ENCODE data around the gene HDAC9. TPM values are rescaled to one million over a fixed set of nuclear protein-coding genes. Genes with fewer than 3 reads are reported as not detected.

The HDAC9 gene
- total RNA-seq, 2 donors from 2014 or later: 4.9 to 12.9 TPM

DNA sequence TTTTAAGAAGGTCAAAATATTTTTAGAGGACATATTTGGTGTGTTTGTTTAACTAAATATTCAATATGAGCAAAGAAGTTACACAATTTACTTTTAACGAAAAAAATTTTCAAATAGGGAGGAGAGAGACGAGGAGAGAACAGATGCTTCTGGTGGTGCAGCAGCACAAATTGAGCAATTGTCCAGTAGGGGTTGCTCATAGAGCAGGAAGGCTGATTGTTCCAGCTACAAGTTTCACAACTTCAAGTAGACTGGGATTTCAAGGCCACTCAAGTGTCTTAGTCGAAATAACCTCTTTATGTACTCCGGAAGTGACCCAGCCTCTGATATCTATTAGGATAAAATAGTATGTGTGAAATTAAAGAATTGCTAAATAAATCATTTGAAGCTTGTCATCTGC is 197.9 kb downstream of the HDAC9 start:
- no peaks in the 10 kb centered on the region for H3K4me1 ChIP-seq
- H3K9me3 ChIP-seq: no peaks in the 10 kb centered on the region
- no peak overlapping the region for H3K4me3 ChIP-seq
- intact Hi-C loops (cut with DNase I): no loop called here
- no peak overlapping the region for H3K27ac ChIP-seq
- TF ChIP-seq, protein P1, sequence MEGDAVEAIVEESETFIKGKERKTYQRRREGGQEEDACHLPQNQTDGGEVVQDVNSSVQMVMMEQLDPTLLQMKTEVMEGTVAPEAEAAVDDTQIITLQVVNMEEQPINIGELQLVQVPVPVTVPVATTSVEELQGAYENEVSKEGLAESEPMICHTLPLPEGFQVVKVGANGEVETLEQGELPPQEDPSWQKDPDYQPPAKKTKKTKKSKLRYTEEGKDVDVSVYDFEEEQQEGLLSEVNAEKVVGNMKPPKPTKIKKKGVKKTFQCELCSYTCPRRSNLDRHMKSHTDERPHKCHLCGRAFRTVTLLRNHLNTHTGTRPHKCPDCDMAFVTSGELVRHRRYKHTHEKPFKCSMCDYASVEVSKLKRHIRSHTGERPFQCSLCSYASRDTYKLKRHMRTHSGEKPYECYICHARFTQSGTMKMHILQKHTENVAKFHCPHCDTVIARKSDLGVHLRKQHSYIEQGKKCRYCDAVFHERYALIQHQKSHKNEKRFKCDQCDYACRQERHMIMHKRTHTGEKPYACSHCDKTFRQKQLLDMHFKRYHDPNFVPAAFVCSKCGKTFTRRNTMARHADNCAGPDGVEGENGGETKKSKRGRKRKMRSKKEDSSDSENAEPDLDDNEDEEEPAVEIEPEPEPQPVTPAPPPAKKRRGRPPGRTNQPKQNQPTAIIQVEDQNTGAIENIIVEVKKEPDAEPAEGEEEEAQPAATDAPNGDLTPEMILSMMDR (IDR thresholded peaks at IDR 0.05): peak in 3 of 7 experiments; percentile 15 to 33 (median 32)
- no peak for TF ChIP-seq POLR2A (IDR thresholded peaks at IDR 0.05)
- 17% methylated on average over 4 of the region's 4 CpGs for WGBS, 2 donors
- peak in 1 of 4 donors; percentile 20 for DNase-seq
- H3K36me3 ChIP-seq (replicated peaks in 1 of 2; ENCODE audit: insufficient read depth in 1 of 2, low read depth in 2 of 2): no peaks in the 10 kb centered on the region
- peak; percentile 64 for ATAC-seq
- no peaks in the 10 kb centered on the region for H3K27me3 ChIP-seq

DNA sequence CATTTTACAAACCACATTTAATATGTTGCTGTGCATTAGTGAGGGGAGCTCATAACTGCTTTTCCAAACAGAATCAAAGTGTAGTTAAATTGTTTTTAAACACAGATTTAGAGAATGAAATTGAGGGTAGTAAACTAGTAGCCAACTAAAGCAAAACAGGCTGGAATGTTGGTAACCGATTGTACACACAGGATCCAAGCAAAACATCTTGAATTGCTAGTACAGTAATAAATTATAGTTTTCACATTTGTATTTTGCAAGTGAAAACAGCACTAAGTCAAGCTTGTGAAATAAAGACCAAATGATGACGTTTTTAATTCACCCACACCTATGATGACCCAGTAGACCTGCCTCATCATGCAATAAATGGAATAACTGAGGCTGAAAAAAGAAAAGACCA is 198.3 kb downstream of the HDAC9 start:
- no peak for ATAC-seq
- intact Hi-C loops (cut with DNase I): no loop called here
- H3K4me3 ChIP-seq: no peak overlapping the region
- no peaks in the 10 kb centered on the region for H3K9me3 ChIP-seq
- H3K36me3 ChIP-seq (replicated peaks in 1 of 2; ENCODE audit: insufficient read depth in 1 of 2, low read depth in 2 of 2): no peaks in the 10 kb centered on the region
- H3K4me1 ChIP-seq: no peaks in the 10 kb centered on the region
- H3K27me3 ChIP-seq: no peaks in the 10 kb centered on the region
- TF ChIP-seq, protein P1 (IDR thresholded peaks at IDR 0.05): no peak
- no peak for TF ChIP-seq POLR2A (IDR thresholded peaks at IDR 0.05)
- WGBS, 2 donors: 51 to 52% methylated on average over 2 of the region's 2 CpGs
- DNase-seq: no peak
- no peak overlapping the region for H3K27ac ChIP-seq

DNA sequence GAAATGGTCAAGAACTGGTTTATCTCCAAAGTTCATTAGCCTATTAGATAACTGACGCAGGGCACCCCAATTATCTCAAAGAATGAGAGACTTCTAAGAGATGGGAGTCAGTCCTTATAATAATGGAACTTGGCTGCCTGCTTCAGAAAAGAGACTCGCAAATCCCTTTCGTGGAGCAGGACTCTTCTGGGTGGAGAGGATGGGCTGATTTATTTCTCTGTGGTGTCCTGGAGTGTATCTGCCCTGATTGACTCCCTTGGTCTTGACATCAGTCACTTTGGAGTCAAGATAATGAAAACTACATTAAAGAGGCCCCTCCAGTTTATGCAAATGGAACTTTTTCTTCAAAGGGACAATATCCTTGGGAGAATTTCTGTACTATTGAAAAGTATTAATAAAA is 198.9 kb downstream of the HDAC9 start:
- Histone ChIP-seq H3K27me3 (no peaks in the 10 kb centered on the region), H3K4me1 (no peaks in the 10 kb centered on the region), H3K4me3 (no peak overlapping the region), H3K9me3 (no peaks in the 10 kb centered on the region), H3K27ac (no peak overlapping the region), H3K36me3 (replicated peaks in 1 of 2; ENCODE audit: insufficient read depth in 1 of 2, low read depth in 2 of 2) (no peaks in the 10 kb centered on the region)
- DNase-seq (no peak), ATAC-seq (no peak)
- intact Hi-C loops (cut with DNase I): no loop called here
- 64 to 75% methylated on average over 3 of the region's 3 CpGs for WGBS, 2 donors
- TF ChIP-seq, protein P1 (IDR thresholded peaks at IDR 0.05): no peak
- no peak for TF ChIP-seq POLR2A (IDR thresholded peaks at IDR 0.05)

DNA sequence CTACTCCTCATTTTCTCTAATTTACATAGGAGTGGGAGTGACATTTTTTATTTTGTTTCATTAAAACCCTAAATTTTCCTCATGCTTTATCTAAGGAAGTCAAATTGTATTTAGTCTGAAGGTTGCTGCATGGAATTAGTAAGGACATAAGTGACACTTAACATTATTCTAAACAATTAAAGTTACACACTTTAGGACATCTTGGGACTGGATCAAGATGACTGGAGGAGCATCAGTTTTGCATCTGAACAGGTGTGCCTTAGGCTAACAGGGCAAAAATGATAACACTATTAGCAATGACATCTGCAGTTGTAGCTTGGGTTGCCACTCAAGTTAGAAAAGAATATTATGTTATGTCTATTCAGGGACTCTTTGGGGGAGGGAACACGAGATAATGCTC is 199.4 kb downstream of the HDAC9 start:
- TF ChIP-seq, protein P1 (IDR thresholded peaks at IDR 0.05): no peak
- no peak for TF ChIP-seq POLR2A (IDR thresholded peaks at IDR 0.05)
- intact Hi-C loops (cut with DNase I): no loop called here
- no peak for DNase-seq
- Histone ChIP-seq H3K27ac (no peak overlapping the region), H3K4me3 (no peak overlapping the region), H3K4me1 (no peaks in the 10 kb centered on the region), H3K9me3 (no peaks in the 10 kb centered on the region), H3K27me3 (no peaks in the 10 kb centered on the region), H3K36me3 (replicated peaks in 1 of 2; ENCODE audit: insufficient read depth in 1 of 2, low read depth in 2 of 2) (no peaks in the 10 kb centered on the region)
- ATAC-seq: no peak
- 43 to 52% methylated on average over 1 of the region's 1 CpG for WGBS, 2 donors

DNA sequence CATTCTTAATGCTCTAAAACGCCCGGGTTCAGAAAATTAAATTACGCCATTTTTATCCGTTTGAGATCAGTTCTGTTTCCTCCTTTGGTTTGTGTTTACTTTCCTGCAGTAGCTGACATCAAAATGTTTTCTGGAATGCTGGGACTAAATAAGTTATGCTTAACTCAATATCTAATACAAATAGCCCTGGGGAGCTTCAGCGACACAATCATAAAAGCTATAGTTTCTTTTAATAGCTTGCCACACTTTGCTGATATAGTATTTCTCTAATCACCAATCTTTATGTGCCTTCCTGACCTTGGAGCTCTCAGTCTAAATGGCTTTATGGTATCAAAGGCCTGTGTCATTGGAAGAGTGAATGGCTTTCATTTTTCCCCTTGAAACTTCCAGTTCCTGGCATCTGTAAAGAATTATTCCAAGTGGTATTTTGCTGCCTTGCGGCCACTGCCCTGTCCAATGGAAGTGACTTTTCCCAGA is 202.7 kb downstream of the HDAC9 start:
- DNase-seq (no peak), ATAC-seq (no peak)
- intact Hi-C loops (cut with DNase I): no loop called here
- H3K27me3 ChIP-seq: no peaks in the 10 kb centered on the region
- TF ChIP-seq POLR2A (IDR thresholded peaks at IDR 0.05): no peak
- no peaks in the 10 kb centered on the region for H3K4me1 ChIP-seq
- no peak overlapping the region for H3K27ac ChIP-seq
- no peak overlapping the region for H3K4me3 ChIP-seq
- H3K36me3 ChIP-seq (replicated peaks in 1 of 2; ENCODE audit: insufficient read depth in 1 of 2, low read depth in 2 of 2): no peaks in the 10 kb centered on the region
- no peaks in the 10 kb centered on the region for H3K9me3 ChIP-seq
- WGBS, 2 donors: 48 to 60% methylated on average over 6 of the region's 6 CpGs
